ENCODE measurements around the gene OTOP2. TPM values are rescaled to one million over a fixed set of nuclear protein-coding genes. Genes with fewer than 3 reads are reported as not detected.
"Not testable (repeated sequence)": the region's sequence is repeated elsewhere in the genome, so short reads cannot be mapped to it uniquely, and the experiment has no call there.

Gene OTOP2
- total RNA-seq, 2 donors from 2014 or later: not detected

- no peak for DNase-seq (ENCODE audit: low spot score)
- intact Hi-C loops (cut with DNase I): no loop called here
These were observed 39.6 kb downstream of the OTOP2 start for GRCh38 chr17:74963656-74964055.

- no peak for DNase-seq (ENCODE audit: low spot score)
- intact Hi-C loops (cut with DNase I): no loop called here
These were observed 40.2 kb downstream of the OTOP2 start for GRCh38 chr17:74964246-74964761.

GRCh38 chr17:74964988-74965622 lies 41.0 kb downstream of the OTOP2 start:
- intact Hi-C loops (cut with DNase I): no loop called here
- DNase-seq (ENCODE audit: low spot score): no peak

GRCh38 chr17:74968361-74968780 lies 44.3 kb downstream of the OTOP2 start:
- DNase-seq (ENCODE audit: low spot score): no peak
- intact Hi-C loops (cut with DNase I): no loop called here

- intact Hi-C loops (cut with DNase I): not testable (repeated sequence)
These were observed 45.4 kb downstream of the OTOP2 start for GRCh38 chr17:74969501-74969900.

GRCh38 chr17:74970395-74970794 lies 46.3 kb downstream of the OTOP2 start:
- intact Hi-C loops (cut with DNase I): no loop called here
- DNase-seq (ENCODE audit: low spot score): no peak

More at GRCh38 chr17:74969501-74969900, 45.4 kb downstream of the OTOP2 start:
- DNase-seq (ENCODE audit: low spot score): not testable (repeated sequence)

GRCh38 chr17:74971069-74971841 lies 47.2 kb downstream of the OTOP2 start:
- intact Hi-C loops (cut with DNase I): no loop called here
- no peak for DNase-seq (ENCODE audit: low spot score)

GRCh38 chr17:74971842-74972106 lies 47.7 kb downstream of the OTOP2 start:
- no peak for DNase-seq (ENCODE audit: low spot score)
- intact Hi-C loops (cut with DNase I): no loop called here

GRCh38 chr17:74972107-74972972 lies 48.3 kb downstream of the OTOP2 start, which contains the start of gene HID1:
HID1 (minus strand) TSS chr17:74972759; CDS start chr17:74972656, 103 bp downstream.
- intact Hi-C loops (cut with DNase I): no loop called here
- no peak for DNase-seq (ENCODE audit: low spot score)

GRCh38 chr17:74972973-74973328 lies 48.9 kb downstream of the OTOP2 start:
- no peak for DNase-seq (ENCODE audit: low spot score)
- intact Hi-C loops (cut with DNase I): no loop called here

- DNase-seq (ENCODE audit: low spot score): no peak
- intact Hi-C loops (cut with DNase I): no loop called here
These were observed 51.9 kb downstream of the OTOP2 start for GRCh38 chr17:74975943-74976342.

- intact Hi-C loops (cut with DNase I): no loop called here
- DNase-seq (ENCODE audit: low spot score): no peak
These were observed 53.7 kb downstream of the OTOP2 start for GRCh38 chr17:74977802-74978201.

GRCh38 chr17:74978240-74978639 lies 54.2 kb downstream of the OTOP2 start:
- no peak for DNase-seq (ENCODE audit: low spot score)
- intact Hi-C loops (cut with DNase I): no loop called here

- intact Hi-C loops (cut with DNase I): loop anchor here in 1 of 2 donors (10.0 kb wide), 1 partner anchor 225 kb away; the partner anchor contains the start of gene NUP85
- DNase-seq (ENCODE audit: low spot score): no peak
These were observed 55.5 kb downstream of the OTOP2 start for GRCh38 chr17:74979408-74980146.

GRCh38 chr17:74981318-74981978 lies 57.4 kb downstream of the OTOP2 start:
- no peak for DNase-seq (ENCODE audit: low spot score)
- intact Hi-C loops (cut with DNase I): loop anchor here in 1 of 2 donors (10.0 kb wide), 1 partner anchor 223 kb away; the partner anchor contains the start of gene NUP85

- intact Hi-C loops (cut with DNase I): loop anchor here in 1 of 2 donors (10.0 kb wide), 1 partner anchor 223 kb away; the partner anchor contains the start of gene NUP85
- peak; percentile 90 for DNase-seq (ENCODE audit: low spot score)
These were observed 58.0 kb downstream of the OTOP2 start for GRCh38 chr17:74981979-74982662.

- DNase-seq (ENCODE audit: low spot score): not testable (repeated sequence)
- intact Hi-C loops (cut with DNase I): loop anchor here in 1 of 2 donors (10.0 kb wide), 1 partner anchor 222 kb away; the partner anchor contains the start of gene NUP85
These were observed 58.7 kb downstream of the OTOP2 start for GRCh38 chr17:74982663-74983313.

Measured in posterior vena cava (tissue), 2 donors.